Renal cortical epithelial cell (primary cell): Measurements from ENCODE around the gene PXYLP1. TPM values are rescaled to one million over a fixed set of nuclear protein-coding genes. Genes with fewer than 3 reads are reported as not detected.

Experiments
- DNase-seq: peaks from one replicate; pipeline ENCODE4 v3.0.0-alpha.2; 2011; ENCODE audit warnings: low read depth
- total RNA-seq: library from RNA; depleted of rRNA; stranded (reverse); fragments of >200 nt; gene quantifications from 2 replicates; pipeline ENCODE4 v1.2.3, GENCODE V29; 2014

Gene PXYLP1
- total RNA-seq, 1 donor from 2014 or later = 20.1 TPM

DNA sequence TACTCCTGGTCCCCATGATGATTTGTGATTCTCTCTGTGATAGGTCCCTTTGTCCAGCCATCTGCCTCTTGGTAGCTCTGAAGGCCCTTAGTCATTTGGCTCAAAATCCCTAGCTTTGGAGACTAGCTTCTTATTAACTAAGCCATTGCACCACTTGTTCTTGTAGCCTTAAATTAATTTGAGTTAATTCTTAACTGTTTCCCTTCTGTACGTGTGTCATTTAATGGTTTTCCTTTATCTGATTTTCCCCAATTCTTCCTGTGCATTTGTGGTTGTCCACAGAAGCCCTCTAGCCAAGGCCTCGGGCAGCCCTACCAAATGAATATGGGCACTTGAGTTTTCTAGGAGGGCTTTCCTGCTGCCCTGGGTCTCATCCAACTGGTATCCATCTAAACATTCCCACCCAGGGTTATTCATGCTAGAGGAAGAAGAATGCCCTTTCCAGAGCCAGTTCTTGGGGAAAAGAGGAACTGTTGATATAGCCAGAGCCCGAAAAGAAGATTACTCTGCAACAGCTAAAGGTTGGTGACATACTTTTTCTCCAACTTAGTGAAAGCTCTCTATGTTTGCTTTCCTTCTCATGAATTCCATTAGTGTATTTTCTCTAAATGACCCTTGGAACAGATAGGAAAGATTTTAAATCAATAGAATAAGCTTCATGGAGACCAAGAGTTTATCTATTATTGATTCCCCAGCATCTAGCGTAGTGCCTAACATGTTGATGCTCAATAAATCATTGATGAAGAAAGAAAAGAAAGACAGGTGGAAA, 92.5 kb downstream of the PXYLP1 start:
- peak; percentile 98 for DNase-seq

DNA sequence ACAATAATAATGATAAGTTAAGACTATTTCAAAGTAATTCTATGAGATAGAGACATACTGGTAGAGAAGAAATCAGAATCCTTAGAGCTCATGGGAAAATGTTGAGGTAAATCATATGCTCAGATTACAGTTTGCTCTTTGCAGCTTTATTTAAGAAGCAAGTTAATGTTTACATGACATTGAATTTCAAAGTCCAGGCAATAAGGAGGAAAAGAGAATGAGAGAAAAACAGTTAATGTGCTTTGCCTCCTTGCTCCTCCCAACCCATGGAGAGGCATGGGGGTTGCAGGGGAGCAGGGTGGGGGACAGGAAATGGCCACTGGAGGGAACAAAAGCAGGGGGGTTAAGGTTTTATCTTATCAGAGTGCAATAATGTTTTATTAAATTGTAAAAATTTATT, 94.5 kb downstream of the PXYLP1 start:
- DNase-seq = peak; percentile 86

DNA sequence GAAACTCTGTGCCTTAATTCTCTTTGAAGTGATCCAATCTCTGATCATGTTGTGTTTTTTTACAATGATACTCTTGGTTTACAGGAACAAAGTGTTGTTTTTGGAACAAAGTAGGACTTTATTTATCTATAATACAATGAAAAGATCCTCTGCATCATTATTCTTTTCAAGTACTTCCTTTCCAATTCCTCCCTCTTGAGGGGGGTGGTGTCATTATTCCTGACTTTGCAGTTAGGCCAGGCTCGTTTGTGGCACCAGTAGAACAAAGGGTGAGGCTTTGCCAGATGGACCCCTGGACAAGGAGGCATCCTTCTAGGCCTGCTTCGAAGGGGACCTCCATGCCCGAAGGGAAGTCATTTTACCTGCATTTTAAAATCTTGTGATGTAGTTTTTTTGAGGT, 95.0 kb downstream of the PXYLP1 start:
- no peak for DNase-seq

DNA sequence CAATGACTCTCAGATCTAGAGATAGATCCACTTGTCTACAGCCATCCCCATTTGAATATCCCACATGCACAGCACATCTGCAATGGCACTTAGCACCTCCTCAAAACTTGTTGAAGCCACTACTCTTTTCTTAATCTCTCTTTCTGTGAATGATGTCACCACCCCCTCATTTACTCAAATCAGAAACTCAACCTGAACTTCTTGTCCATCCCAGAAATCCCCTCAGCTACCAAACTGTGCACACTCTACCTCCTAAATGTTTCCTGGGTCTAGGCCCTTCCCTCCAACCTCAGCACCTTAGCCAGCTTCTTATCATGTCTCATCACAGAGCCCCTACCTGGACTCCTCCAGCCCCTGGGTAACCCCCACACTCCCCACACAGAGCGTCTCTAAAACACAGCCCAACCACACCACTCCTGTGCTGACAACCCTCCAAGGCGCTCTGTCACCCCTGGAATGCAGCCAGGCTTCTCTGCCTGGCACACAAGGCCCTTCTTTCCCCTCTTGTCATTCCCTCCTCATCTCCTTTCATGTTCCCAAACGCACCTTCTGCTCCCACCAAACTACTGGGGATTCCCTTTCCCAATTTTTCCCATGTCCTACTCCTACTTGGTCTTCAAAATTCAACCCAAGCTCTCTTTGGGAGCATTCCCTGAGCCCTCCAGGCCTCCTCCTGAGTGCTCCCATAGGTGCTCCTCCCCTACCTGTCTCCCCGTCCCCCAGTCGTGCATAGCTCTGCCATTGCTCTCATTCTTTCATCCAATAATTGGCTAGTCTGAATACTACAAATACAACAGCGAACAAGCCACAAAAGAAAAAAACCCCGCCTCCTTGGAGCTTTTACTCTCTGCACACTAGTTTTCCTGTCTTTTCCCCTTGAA, 96.9 kb downstream of the PXYLP1 start:
- DNase-seq = no peak

DNA sequence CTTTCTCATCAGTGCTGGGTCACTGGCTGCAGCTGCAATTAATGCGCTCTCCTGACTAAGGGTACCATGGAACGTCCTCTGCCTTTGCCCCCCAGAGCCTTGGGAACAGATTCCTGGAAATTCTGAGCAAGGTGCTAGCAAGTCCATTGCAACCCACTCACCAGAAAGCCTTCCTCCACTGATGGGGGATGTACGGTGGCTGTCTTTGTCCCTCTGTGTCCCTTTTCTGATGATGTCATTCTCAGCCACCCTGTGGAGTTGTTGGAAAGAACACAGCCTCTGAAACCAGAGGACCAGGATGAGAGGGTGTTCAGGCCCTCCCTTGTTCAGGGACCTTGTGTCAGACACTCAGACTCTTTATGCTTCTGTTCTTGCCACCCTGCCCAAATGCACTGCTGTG, 98.6 kb downstream of the PXYLP1 start:
- no peak for DNase-seq

DNA sequence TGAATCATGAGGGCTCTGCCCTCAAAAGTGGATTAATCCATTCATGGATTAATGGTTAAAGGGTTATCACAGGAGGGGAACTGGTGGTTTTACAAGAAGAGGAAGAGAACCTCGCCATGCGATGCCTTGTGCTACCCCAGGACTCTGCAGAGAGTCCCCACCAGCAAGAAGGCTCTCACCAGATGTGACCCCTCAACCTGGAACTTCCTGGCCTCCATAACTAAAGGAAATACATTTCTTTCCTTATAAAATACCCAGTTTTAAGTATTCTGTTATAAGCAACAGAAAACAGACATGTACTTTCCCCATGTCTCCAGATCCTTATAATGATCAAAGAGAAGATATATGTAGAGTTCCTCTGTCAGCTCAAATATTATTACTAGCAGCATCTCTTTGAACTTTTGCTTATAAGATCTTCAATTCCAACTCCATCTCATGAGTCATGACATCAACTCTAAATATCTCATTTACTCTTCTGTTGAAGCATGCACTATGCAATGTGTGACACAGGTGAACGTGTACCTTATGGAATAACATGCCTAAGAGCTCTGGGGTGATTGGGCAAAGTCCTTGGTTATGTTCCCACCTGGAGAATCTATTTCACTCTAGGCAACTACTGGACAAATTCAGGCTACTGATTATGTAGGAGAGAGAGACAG, 99.2 kb downstream of the PXYLP1 start:
- no peak for DNase-seq

DNA sequence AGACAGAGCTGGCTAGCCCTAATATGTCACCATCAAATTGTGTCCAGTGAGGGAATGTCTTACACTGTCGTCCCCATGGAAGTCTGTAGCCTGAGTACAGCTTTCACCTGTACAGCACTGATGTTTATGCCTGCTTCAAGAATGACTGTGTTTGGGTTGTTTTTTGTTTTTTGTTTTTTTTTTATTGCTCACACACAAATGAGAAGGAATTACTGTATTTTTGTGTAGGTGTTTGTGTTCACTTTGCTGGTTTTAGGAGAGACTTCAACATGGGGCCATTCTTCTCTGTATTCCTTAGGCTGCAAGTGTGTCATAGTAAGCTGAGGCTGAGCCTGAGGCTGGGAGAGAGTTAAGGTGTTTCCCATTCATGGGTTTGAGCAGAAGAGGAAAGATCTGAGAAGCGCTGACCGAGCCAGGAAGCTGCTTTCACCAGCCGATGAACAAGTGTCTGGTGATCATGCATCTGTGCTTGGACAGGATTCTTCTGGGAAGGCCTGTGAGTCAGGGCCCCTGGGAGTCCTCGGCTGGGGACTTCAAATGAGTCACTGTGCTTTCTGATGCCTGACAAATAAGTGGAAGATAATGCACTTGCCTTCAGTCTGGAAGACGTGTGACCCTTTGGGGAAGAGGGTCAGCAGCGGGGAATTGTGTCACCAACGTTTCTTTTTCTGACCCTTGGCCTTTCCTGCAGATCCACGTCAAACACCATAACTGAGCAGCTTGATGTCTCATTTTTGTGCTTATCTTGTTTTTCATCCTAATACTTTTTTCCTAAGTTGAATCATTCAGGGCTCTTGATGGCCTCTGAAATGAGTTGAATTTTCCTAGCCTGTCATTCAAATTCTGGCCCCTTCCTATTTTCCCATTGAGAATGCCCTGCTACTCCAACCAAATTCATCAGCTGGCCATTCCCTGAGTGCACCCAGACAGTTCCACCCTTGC, 100.0 kb downstream of the PXYLP1 start:
- DNase-seq = peak; percentile 99

DNA sequence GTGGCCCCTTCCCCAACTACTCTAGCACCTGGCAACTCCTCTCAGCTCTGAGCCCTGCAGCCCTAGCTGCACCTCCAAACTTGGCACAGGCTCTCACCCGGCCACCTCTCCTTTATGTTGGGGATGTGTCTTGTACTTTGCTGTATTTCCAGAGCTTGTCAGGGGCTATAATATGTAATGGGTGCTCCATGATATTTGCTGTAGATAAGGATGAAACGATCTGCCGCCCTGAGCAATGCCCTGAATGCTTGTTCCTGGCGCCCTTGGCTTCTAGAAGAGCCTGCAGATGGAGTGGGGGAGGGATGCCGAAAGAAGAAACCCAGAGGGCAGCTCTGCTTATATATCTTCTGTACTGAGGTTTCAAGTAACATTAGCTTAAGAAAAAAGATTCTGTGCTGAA, 100.8 kb downstream of the PXYLP1 start:
- no peak for DNase-seq

DNA sequence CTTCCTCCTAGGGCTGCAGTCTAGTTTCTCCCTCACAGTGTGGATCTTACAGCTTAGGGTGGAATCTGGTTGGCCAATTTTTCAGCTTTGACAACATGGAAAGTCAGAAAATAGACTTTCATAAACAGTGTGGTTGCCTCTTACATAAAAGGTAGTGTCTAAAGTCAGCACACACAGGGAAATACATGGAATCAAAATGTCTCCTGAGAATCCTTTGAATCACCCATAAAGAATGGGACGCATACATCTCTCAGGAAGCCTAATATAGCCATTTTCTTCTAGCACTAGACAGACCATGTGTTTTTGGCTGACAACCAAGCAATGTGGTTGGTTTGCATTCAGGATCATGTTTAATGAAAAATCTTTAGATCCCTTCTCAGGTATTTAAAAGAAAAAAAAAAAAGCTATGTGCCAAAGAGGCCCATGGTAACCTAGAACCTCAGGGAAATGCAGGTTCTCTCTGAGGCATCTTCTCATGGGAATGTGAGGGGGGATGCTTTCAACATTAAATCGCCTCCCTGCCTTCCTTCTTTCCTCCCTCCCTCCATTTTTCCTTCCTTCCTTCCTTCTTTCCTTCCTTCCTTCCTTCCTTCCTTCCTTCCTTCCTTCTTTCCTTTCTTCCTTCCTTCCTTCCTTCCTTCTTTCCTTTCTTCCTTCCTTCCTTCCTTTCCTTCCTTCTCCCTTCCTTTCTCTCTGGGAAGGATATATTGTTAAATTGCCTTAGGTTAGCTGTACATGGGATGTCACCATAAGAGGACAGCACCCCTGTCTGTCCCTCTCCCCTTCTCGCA, 102.4 kb downstream of the PXYLP1 start:
- no peak for DNase-seq

DNA sequence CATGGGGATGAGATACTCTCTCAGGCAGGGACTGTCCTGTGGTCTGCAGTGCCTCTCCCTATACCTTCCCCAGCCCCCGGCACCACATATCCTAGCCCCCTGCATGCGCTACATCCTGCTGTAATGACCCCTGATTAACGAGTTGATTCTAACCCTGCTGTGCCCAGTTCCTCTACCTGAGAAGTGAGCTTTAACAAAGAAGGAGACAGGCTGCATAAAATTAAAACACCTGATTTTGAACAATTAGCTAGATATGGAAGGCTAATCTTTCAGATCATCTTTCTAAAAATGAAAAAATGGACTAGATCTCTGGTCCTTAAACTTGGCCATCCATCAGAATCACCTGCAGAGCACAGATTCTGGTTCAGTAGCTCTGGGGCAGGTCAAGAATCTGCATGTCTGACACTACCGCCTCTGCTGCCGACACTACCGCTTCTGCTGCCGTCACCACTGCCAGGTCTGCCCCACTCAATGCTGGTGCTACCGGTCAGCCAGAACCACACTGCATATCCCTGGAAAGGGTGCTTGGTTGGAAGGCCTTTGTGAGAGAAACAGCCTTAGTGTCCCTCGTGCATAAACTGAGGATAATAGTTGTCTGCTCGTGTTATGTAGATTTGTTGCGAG, 103.1 kb downstream of the PXYLP1 start:
- DNase-seq = no peak

DNA sequence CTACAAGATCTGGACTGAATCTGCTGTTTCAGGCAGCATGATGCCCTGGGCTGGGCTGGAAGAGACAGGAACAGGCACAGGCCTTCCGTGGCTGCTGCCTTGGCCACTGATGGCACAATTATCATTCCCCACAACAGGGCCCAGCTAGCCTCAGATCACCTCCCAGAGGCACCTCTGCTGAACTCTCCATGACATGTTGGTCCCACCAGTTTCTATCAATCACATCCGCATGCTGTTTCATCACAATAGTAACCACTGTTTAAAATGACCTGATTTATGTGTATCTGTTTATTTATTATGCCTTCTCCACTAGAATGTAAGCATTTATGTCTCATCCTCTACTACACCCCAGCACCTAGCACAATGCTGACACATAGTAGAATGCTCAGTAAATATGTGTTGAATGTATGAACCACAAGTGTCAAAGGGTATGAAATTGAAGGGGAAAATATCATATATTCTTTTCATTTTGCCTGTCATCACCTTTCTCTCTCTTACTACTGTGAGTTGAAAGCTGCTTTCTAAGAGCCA, 104.0 kb downstream of the PXYLP1 start:
- DNase-seq = no peak

DNA sequence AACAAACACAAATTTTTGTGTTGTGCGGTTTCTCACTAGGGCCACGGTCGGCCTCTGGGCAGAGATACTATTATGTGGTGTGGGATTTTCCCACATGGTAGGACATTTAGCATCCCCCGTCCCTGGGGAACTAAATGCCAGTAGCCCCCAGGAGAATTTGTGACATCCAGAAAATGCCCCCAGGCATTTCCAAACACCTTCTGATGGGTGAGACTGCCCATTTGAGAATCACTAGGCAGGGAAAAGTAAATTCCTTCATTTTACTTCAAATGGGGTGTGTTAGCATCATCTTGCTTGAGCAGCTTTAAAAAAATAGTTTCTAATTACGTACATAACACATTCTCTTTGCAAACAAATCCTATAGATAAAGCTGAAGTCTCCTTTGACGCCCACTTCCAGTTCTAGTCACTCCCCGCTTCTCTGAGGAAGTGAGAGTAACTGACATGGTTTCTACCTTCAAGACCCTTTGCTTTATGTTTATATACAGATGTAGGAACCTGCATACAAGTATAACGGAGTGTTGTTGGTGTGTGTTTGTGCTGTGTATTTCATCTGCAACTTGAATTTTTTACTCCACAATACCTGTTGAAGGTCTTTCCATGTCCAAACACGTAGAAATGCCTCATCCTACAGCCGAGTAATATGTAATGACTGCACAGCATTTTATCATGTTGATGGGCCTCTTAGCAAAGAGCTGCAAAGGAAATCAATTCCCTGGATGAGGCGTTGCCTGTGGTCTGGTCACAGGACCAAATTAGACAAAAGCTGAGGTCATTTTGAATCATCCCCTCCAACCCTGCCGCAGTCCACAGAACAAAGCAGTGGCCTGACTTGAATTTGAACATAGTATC, 105.3 kb downstream of the PXYLP1 start:
- peak; percentile 91 for DNase-seq

DNA sequence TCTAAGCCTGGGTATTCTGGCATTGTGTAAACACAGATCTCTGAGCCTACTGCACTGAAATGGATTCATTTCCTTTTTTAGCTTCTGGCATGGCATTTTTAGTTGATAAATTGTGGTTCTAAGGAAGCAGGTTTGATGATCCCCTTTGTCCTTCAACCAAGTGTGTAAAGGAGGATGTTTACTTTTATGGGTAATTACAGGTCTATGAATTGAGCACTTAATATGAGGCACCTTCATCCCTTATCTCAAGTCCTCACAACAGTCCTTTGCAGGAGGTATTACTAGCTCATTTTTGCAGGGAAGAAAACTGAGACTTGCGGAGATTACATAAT, 105.9 kb downstream of the PXYLP1 start:
- DNase-seq = no peak

DNA sequence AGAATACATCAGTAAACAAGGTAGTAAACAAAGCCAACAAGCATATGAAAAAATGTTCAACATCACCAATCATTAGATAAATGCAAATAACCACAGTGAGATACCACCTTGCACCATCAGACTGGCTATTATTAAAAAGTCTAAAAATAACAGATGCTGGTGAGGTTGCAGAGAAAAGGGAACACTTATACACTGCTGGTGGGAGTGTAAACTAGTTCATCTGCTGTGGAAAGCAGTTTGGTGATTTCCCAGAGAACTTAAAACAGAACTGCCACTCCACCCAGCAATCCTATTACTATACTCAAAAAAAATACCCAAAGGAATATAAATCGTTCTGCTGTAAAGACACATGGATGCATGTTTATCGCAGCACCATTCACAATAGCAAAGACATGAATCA, 106.4 kb downstream of the PXYLP1 start:
- no peak for DNase-seq

DNA sequence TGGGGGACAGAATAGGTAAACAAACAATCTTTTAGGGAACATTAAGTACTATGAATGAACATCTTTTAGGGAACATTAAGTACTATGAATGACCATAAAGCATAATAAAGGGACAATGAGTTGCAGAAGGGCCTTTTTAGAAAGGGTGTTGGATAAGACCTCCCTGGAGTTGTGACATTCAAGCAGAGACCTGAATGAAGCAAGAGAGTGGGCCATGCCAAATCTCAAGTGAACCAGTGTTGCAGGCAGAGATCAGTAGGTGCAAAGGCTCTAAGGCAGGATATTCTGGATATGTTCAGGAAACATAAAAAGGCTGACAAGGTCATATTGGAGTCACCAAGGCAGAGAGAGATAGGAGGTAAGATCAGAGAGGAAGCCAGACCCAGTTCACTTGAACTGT, 107.3 kb downstream of the PXYLP1 start:
- no peak for DNase-seq

DNA sequence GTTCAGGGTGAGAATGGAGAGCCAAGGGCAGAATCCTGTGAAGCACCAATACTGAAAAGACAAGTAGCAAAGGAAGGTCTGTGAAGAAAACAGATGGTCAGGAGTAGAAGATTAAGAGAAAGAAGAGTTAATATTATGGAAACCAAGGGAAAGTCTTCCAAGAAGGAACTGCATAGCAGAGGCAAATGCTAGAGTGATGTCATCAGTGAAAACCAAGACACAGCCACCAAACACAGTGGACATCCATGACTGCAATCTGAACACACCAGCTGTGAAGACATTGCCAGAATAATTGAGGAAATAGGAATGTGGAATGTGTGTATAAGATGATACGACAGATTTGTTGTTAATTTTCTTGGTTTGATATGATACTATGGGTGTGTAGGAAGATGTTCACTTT, 109.9 kb downstream of the PXYLP1 start:
- DNase-seq = no peak

DNA sequence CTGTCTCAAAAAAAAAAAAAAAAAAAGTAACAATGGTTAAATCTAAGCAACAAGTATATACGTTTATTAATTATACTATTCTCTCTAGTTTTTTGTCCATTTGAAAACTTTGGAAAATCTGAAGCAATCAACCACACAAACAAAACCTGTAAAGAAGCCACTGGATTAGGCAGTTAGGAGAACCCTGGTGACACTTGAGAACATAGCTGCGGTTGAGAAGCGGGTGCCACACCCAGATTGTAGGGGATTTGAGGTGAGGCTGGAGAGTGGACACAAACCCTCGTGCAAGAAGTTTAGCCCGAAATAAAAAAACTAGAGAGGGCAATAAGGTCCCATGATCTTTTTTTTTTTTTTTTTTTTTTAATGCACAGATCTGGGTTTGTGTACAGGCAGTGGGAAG, 110.8 kb downstream of the PXYLP1 start:
- no peak for DNase-seq

DNA sequence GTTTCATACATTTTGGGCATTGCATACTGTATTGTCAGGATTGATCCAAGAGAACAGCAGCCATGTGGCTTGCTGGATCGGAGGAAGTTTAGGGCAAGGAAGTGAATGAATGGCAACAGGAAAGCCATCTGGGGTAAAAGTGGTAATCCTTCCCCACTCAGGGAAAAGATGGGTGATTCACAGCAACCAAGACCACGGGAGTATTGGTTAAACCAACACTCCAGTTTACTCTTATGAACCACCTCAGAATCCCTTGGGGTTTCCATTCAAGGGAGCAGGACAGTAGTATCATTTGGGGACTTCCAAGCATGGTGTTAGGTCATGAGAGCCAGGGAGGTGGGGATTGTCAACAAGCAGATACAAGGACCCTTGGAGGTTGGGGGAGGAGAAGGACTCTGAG, 111.5 kb downstream of the PXYLP1 start:
- no peak for DNase-seq

DNA sequence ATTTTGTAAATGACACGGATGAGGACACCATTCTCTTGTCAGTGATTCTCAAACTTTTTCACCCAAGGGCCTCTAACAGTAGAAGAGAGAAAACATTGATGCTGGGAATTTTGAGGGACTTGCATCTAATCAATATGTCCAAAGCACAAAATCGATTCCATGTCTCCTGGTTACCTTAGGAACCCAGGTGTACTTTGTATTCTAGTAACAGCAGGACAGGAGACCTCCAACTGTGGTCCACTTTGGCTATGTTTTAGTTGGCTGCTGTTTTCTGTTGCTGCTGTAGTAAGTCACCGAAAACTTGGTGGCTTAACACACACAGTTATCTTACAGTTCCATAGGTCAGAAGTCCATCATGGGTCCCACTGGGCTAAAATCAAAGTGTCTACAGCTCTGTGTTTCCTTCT, 112.2 kb downstream of the PXYLP1 start:
- DNase-seq = no peak
